Neural cell (in vitro differentiated cells): ENCODE data around the gene DLG2. TPM values are rescaled to one million over a fixed set of nuclear protein-coding genes. Genes with fewer than 3 reads are reported as not detected.

ENCODE experiments used
- H2AFZ ChIP-seq: fragments of 200-600, 300-800 bp; sonication (generic), shearing (Covaris generic); 2 replicates; pipeline ENCODE4 v1.6.0; 2014; ENCODE audit warnings: low read depth, mild to moderate bottlenecking, antibody characterized with exemption, low read length, moderate library complexity
- H3F3A ChIP-seq: fragments of 200-600 bp; shearing (Covaris generic); 2 replicates; pipeline ENCODE4 v1.6.1; 2016; ENCODE audit warnings: mild to moderate bottlenecking, moderate library complexity, mixed read lengths, antibody characterized with exemption, low read length; ENCODE audit not compliant: insufficient read depth, poor library complexity, severe bottlenecking
- H3K27ac ChIP-seq: fragments of 200-600, 300-800 bp; sonication (generic), shearing (Covaris generic); 2 replicates; pipeline ENCODE4 v1.5.1; 2014; ENCODE audit warnings: mild to moderate bottlenecking, low read length, moderate library complexity
- H3K27me3 ChIP-seq: fragments of 300-800, 200-600 bp; sonication (generic), shearing (Covaris generic); 2 replicates; pipeline ENCODE4 v1.6.0; 2014; ENCODE audit warnings: mild to moderate bottlenecking, low read depth, low read length, moderate library complexity; ENCODE audit not compliant: insufficient read depth
- H3K36me3 ChIP-seq: fragments of 300-800, 200-600 bp; sonication (generic), shearing (Covaris generic); 2 replicates; pipeline ENCODE4 v1.5.1; 2014; ENCODE audit warnings: mild to moderate bottlenecking, antibody characterized with exemption, low read length, moderate library complexity; ENCODE audit not compliant: insufficient read depth
- H3K4me2 ChIP-seq: fragments of 300-800, 200-600 bp; sonication (generic), shearing (Covaris generic); 2 replicates; pipeline ENCODE4 v1.6.0; 2014; ENCODE audit warnings: mild to moderate bottlenecking, low read length
- H3K4me3 ChIP-seq: fragments of 300-800, 200-600 bp; sonication (generic), shearing (Covaris generic); 2 replicates; pipeline ENCODE4 v1.5.1; 2014; ENCODE audit warnings: mild to moderate bottlenecking, low read length, moderate library complexity
- H3K79me2 ChIP-seq: fragments of 200-600 bp; shearing (Covaris generic); replicated peaks from 2 replicates; pipeline ENCODE4 v1.6.0; 2014; ENCODE audit warnings: mild to moderate bottlenecking, low read length, moderate library complexity; ENCODE audit not compliant: insufficient read depth
- H3K9ac ChIP-seq: fragments of 300-800, 200-600 bp; sonication (generic), shearing (Covaris generic); 2 replicates; pipeline ENCODE4 v1.6.1; 2016; ENCODE audit warnings: mild to moderate bottlenecking, low read length, mixed read lengths
- H3K9me2 ChIP-seq: fragments of 200-600 bp; shearing (Covaris generic); 2 replicates; pipeline ENCODE4 v1.6.1; 2016; ENCODE audit warnings: mild to moderate bottlenecking, low read length, mixed read lengths; ENCODE audit not compliant: insufficient read depth
- H3K9me3 ChIP-seq: fragments of 200-600, 300-800 bp; sonication (generic), shearing (Covaris generic); 2 replicates; pipeline ENCODE4 v1.6.1; 2016; ENCODE audit warnings: mild to moderate bottlenecking, mixed run types, low read length, moderate library complexity, mixed read lengths
- H4K20me1 ChIP-seq: fragments of 200-600 bp; shearing (Covaris generic); 2 replicates; pipeline ENCODE4 v1.6.1; 2016; ENCODE audit warnings: mild to moderate bottlenecking, mixed run types; ENCODE audit not compliant: insufficient read depth
- CTCF ChIP-seq: fragments of 450-650 bp; IDR thresholded peaks from 2 replicates; pipeline ENCODE4 v1.5.1; 2014; ENCODE audit warnings: antibody characterized with exemption, mild to moderate bottlenecking, moderate library complexity; ENCODE audit not compliant: poor library complexity, severe bottlenecking
- EP300 ChIP-seq: fragments of 450-650 bp; conservative IDR thresholded peaks from 2 replicates; pipeline ENCODE4 v1.6.1; 2014; ENCODE audit warnings: antibody characterized with exemption, mild to moderate bottlenecking, moderate library complexity; ENCODE audit not compliant: poor library complexity, severe bottlenecking
- EZH2 ChIP-seq: fragments of 200-600, 300-800 bp; shearing (Covaris generic), sonication (generic); IDR thresholded peaks from 2 replicates; pipeline ENCODE4 v1.6.1; 2014; ENCODE audit warnings: antibody characterized with exemption, low read length, borderline replicate concordance, mild to moderate bottlenecking; ENCODE audit not compliant: insufficient read depth, poor library complexity, severe bottlenecking
- MXI1 ChIP-seq: fragments of 450-650 bp; conservative IDR thresholded peaks from 2 replicates; pipeline ENCODE4 v1.6.1; 2014; ENCODE audit warnings: antibody characterized with exemption, mild to moderate bottlenecking; ENCODE audit not compliant: poor library complexity, severe bottlenecking
- POLR2AphosphoS5 ChIP-seq: IDR thresholded peaks from 2 replicates; pipeline ENCODE4 v1.6.1; 2012
- RAD21 ChIP-seq: fragments of 450-650 bp; conservative IDR thresholded peaks from 2 replicates; pipeline ENCODE4 v1.6.1; 2014; ENCODE audit warnings: antibody characterized with exemption, mild to moderate bottlenecking, moderate library complexity
- REST ChIP-seq: IDR thresholded peaks from 2 replicates; pipeline ENCODE4 v1.6.1; 2012; ENCODE audit warnings: borderline replicate concordance
- SMC3 ChIP-seq: fragments of 450-650 bp; conservative IDR thresholded peaks from 2 replicates; pipeline ENCODE4 v1.6.1; 2014; ENCODE audit warnings: antibody characterized with exemption, mild to moderate bottlenecking, moderate library complexity; ENCODE audit not compliant: poor library complexity
- TAF1 ChIP-seq: IDR thresholded peaks from 2 replicates; pipeline ENCODE4 v1.6.1; 2012; ENCODE audit warnings: low read depth
- polyA plus RNA-seq: library from polyadenylated mRNA; depleted of rRNA; stranded (reverse); fragments of >200 nt; gene quantifications from 2 replicates; pipeline ENCODE4 v1.2.3, GENCODE V29; 2014

Gene DLG2
- polyA plus RNA-seq, 1 donor from 2014 or later = 179 TPM

DNA sequence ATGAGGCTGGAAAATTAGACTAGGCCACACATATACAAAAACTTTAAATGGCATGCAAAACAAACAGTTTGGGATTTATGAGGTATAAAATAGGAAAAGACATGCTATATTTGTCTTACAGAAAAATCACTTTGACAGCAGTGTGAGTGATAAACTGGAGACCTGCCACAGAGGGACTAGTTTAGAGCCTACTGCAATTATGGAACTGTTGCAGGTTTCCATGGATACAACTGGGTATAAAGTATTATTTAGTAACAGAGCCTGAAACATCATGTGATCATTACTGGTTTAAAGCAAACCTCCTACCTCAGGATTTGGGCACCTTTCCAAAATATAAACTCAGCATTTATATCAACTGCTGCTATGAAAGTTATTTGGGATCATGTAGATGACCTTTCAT lies 1032.5 kb downstream of the DLG2 start:
- H3K79me2 ChIP-seq = no peaks in the 10 kb centered on the region
- H3K4me3 ChIP-seq = peak overlapping the region; percentile 35
- no peaks in the 10 kb centered on the region for H4K20me1 ChIP-seq
- H3K9ac ChIP-seq = no peak overlapping the region
- H3K4me2 ChIP-seq = peak overlapping the region; percentile 35
- peak overlapping the region; percentile 87 for H3K27ac ChIP-seq
- no peaks in the 10 kb centered on the region for H3K9me2 ChIP-seq
- no peaks in the 10 kb centered on the region for H3K27me3 ChIP-seq
- TF ChIP-seq SMC3 (no peak), POLR2AphosphoS5 (peak; percentile 79), EP300 (peak; percentile 96), TAF1 (no peak)
- H3K9me3 ChIP-seq = no peaks in the 10 kb centered on the region
- H3K36me3 ChIP-seq = no peaks in the 10 kb centered on the region
- H2AFZ ChIP-seq = no peak overlapping the region
- H3F3A ChIP-seq = peaks cover 4% of the 10 kb centered on the region

- no peak for TF ChIP-seq TAF1
- no peak for TF ChIP-seq EP300
- peak; percentile 27 for TF ChIP-seq POLR2AphosphoS5
- no peak for TF ChIP-seq CTCF
Observed at GRCh38 chr11:84590106-84590505, 1037.0 kb downstream of the DLG2 start.

GRCh38 chr11:84588131-84588829 lies 1038.9 kb downstream of the DLG2 start:
- Histone ChIP-seq H2AFZ (no peak overlapping the region), H3K4me2 (no peak overlapping the region), H3K36me3 (no peaks in the 10 kb centered on the region)

More at GRCh38 chr11:84590106-84590505, 1037.0 kb downstream of the DLG2 start:
- Histone ChIP-seq H3K27me3 (peaks cover 9% of the 10 kb centered on the region), H3K4me3 (peak overlapping the region; percentile 8), H3K79me2 (no peaks in the 10 kb centered on the region), H3K4me2 (no peak overlapping the region), H2AFZ (no peak overlapping the region), H4K20me1 (no peaks in the 10 kb centered on the region), H3K9me3 (no peaks in the 10 kb centered on the region), H3K27ac (no peak overlapping the region), H3K9ac (no peak overlapping the region), H3F3A (peaks cover 4% of the 10 kb centered on the region), H3K36me3 (no peaks in the 10 kb centered on the region), H3K9me2 (no peaks in the 10 kb centered on the region)

DNA sequence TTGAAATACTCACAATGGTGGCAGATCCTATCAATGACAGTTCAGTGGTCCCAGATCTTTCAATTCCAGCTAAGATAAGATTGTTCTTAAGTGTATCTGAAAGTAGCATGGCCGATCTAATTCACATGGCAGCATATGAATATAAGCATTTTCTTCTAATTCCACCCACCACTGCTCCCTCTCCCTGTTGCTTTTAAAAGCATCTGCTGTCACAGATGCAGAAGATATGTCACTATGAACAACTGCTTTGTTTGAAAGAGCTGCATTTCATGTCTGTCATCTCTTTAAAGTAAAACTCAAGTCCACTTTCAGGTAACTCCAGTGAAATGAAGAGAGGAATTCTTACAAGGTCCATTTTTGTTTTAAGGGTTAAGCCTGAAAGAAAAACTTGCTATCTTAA lies 1044.0 kb downstream of the DLG2 start:
- no peaks in the 10 kb centered on the region for H3K9me3 ChIP-seq
- no peaks in the 10 kb centered on the region for H4K20me1 ChIP-seq
- H3K27me3 ChIP-seq = peaks cover 5% of the 10 kb centered on the region
- peak overlapping the region; percentile 8 for H3K4me3 ChIP-seq
- H3F3A ChIP-seq = no peaks in the 10 kb centered on the region
- H3K27ac ChIP-seq = peak overlapping the region; percentile 62
- H3K36me3 ChIP-seq = no peaks in the 10 kb centered on the region
- no peak overlapping the region for H3K9ac ChIP-seq
- H3K4me2 ChIP-seq = peak overlapping the region; percentile 7
- no peak overlapping the region for H2AFZ ChIP-seq
- TF ChIP-seq MXI1 = peak; percentile 35
- TF ChIP-seq EP300 = peak; percentile 97
- peak; percentile 23 for TF ChIP-seq CTCF
- no peak for TF ChIP-seq TAF1
- TF ChIP-seq SMC3 = no peak
- peak; percentile 11 for TF ChIP-seq REST
- TF ChIP-seq POLR2AphosphoS5 = peak; percentile 77
- TF ChIP-seq EZH2 = no peak
- TF ChIP-seq RAD21 = peak; percentile 20
- no peaks in the 10 kb centered on the region for H3K79me2 ChIP-seq
- no peaks in the 10 kb centered on the region for H3K9me2 ChIP-seq

More at GRCh38 chr11:84588131-84588829, 1038.9 kb downstream of the DLG2 start:
- Histone ChIP-seq H3K27ac (no peak overlapping the region), H3K9me3 (no peaks in the 10 kb centered on the region), H3K9me2 (no peaks in the 10 kb centered on the region), H3K4me3 (no peak overlapping the region), H3F3A (no peaks in the 10 kb centered on the region), H4K20me1 (no peaks in the 10 kb centered on the region), H3K9ac (no peak overlapping the region), H3K27me3 (peaks cover 9% of the 10 kb centered on the region), H3K79me2 (no peaks in the 10 kb centered on the region)
- TF ChIP-seq SMC3 (no peak), EP300 (no peak)
